Upper lobe of left lung (tissue), 6 donors: ENCODE measurements around the gene PSORS1C1. TPM values are rescaled to one million over a fixed set of nuclear protein-coding genes. Genes with fewer than 3 reads are reported as not detected.
"Not testable (repeated sequence)": the region's sequence is repeated elsewhere in the genome, so short reads cannot be mapped to it uniquely, and the experiment has no call there.

ENCODE experiments used
- ATAC-seq, 2 donors: fragments of 200-7000 bp; cut with Tn5 transposase; one replicate each; pipeline ENCODE4 v1.9.1; 2022; ENCODE audit warnings: mild to moderate bottlenecking in 2 of 2, moderate library complexity in 2 of 2; ENCODE audit not compliant: low FRiP score in 2 of 2
- DNase-seq, 2 donors: peaks; one replicate each; pipeline ENCODE4 v3.0.0-alpha.2; 2019 to 2020
- H3K27ac ChIP-seq, 4 donors: fragments of 200-600 bp; sonication (generic); one replicate each; pipeline ENCODE4 v1.5.1; 2016 to 2019
- H3K27me3 ChIP-seq, 4 donors: fragments of 200-600 bp; sonication (generic); one replicate each; pipeline ENCODE4 v1.5.1; 2017 to 2019
- H3K36me3 ChIP-seq, 4 donors: fragments of 200-600 bp; sonication (generic); one replicate each; pipeline ENCODE4 v1.5.1; 2016 to 2019
- H3K4me1 ChIP-seq, 4 donors: fragments of 200-600 bp; sonication (generic); one replicate each; pipeline ENCODE4 v1.5.1; 2018 to 2019
- H3K4me3 ChIP-seq, 4 donors: fragments of 200-600 bp; sonication (generic); one replicate each; pipeline ENCODE4 v1.5.1; 2017 to 2019; ENCODE audit warnings: mild to moderate bottlenecking in 2 of 4, moderate library complexity in 1 of 4
- H3K9me3 ChIP-seq, 4 donors: fragments of 200-600 bp; sonication (generic); one replicate each; pipeline ENCODE4 v1.5.1; 2018 to 2019
- CTCF ChIP-seq, 6 experiments: fragments of 450-650 bp in 4 of 6; fragments of 200-600 bp in 2 of 6; sonication (generic) in 2 of 6; IDR thresholded peaks; one replicate each; pipeline ENCODE4 v1.5.1; 2016 to 2019; ENCODE audit warnings: antibody characterized with exemption in 6 of 6
- EP300 ChIP-seq, 4 donors: sonication (generic); formaldehyde crosslinking; IDR thresholded peaks; one replicate each; pipeline ENCODE4 v1.5.1; 2017; ENCODE audit warnings: antibody characterized with exemption in 4 of 4, control low read depth in 2 of 4
- POLR2A ChIP-seq, 4 donors: fragments of 450-650 bp; IDR thresholded peaks; one replicate each; pipeline ENCODE4 v1.5.1; 2016 to 2017; ENCODE audit warnings: antibody characterized with exemption in 4 of 4, mild to moderate bottlenecking in 2 of 4
- POLR2AphosphoS5 ChIP-seq, 2 donors: sonication (generic); formaldehyde crosslinking; IDR thresholded peaks; one replicate each; pipeline ENCODE4 v1.5.1; 2017; ENCODE audit warnings: antibody characterized with exemption in 2 of 2
- WGBS, 2 donors: methylation state at CpG; one replicate each; pipeline ENCODE4 v1.1.5; 2017 to 2018; 5-methylcytosine and 5-hydroxymethylcytosine counted together
- total RNA-seq, 6 donors: library from RNA; depleted of rRNA in 4 of 6; stranded (reverse); fragments of >200 nt in 4 of 6; gene quantifications; one replicate each; pipeline versions ENCODE4 v1.1.0 to v1.2.1, GENCODE V29; 2016 to 2021
- donor health status: DM: no; HTN: no; CAD: no; lungs with moderate emphysema.
- donor health status: DM: no; HTN: yes; CAD: no; lungs with severe emphysema.

Gene PSORS1C1
- total RNA-seq: 1 to 10 TPM; 3.2 to 9.4 (median 4.4) TPM

DNA sequence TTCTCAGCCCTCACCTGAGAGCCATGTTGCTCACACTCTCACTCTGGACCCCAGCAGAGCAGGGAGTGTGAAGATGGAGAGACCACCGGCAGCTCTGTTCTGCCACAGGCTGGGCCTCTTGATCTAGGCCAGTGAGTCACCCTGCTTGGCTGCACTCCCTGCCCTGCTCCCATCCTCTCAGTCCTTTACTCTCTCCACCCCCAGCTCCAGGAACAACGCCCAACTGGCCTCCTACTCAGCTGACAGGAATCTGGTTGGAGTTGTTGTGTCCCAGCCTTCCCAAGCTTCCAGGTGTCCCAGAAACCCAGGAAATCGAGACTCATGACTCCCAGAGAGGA is at the start of gene PSORS1C1:
PSORS1C1 (plus strand) TSS at position 260 of the 338 bp plus-strand sequence. CDS start 14,833 bp downstream, outside the sequence.
- Histone ChIP-seq H3K36me3 (no peaks in the 10 kb centered on the region), H3K4me1 (peaks cover 7 to 26% (median 14%) of the 10 kb centered on the region in 4 donors), H3K9me3 (no peaks in the 10 kb centered on the region), H3K27me3 (no peaks in the 10 kb centered on the region), H3K27ac (peak within 1 kb of the TSS; percentile 69 to 78 (median 73)), H3K4me3 (peak within 1 kb of the TSS in 3 of 4 donors; percentile 14 to 34 (median 26))
- TF ChIP-seq EP300 (IDR thresholded peaks at IDR 0.05): no peak
- TF ChIP-seq POLR2AphosphoS5 (IDR thresholded peaks at IDR 0.05): peak; percentile 41 to 61
- no peak for TF ChIP-seq CTCF (IDR thresholded peaks at IDR 0.05)
- WGBS, 2 donors: 13 to 31% methylated on average over 3 of the region's 3 CpGs
- peak; percentile 89 to 95 for ATAC-seq
- DNase-seq: peak in 1 of 2 donors; percentile 87

GRCh38 chr6:31065556-31065955 is 49.0 kb upstream of the PSORS1C1 start:
- H3K36me3 ChIP-seq: no peaks in the 10 kb centered on the region
- TF ChIP-seq CTCF (IDR thresholded peaks at IDR 0.05) (no peak), POLR2A (IDR thresholded peaks at IDR 0.05) (no peak), EP300 (IDR thresholded peaks at IDR 0.05) (no peak), POLR2AphosphoS5 (IDR thresholded peaks at IDR 0.05) (no peak)
- ATAC-seq: no peak
- no peak overlapping the region for H3K4me3 ChIP-seq
- 61 to 69% methylated on average over 2 of the region's 2 CpGs for WGBS, 2 donors
- H3K27me3 ChIP-seq: no peaks in the 10 kb centered on the region
- H3K4me1 ChIP-seq: peaks cover 0 to 3% (median 0%) of the 10 kb centered on the region in 4 donors
- H3K27ac ChIP-seq: no peak overlapping the region
- DNase-seq: no peak
- no peaks in the 10 kb centered on the region for H3K9me3 ChIP-seq

DNA sequence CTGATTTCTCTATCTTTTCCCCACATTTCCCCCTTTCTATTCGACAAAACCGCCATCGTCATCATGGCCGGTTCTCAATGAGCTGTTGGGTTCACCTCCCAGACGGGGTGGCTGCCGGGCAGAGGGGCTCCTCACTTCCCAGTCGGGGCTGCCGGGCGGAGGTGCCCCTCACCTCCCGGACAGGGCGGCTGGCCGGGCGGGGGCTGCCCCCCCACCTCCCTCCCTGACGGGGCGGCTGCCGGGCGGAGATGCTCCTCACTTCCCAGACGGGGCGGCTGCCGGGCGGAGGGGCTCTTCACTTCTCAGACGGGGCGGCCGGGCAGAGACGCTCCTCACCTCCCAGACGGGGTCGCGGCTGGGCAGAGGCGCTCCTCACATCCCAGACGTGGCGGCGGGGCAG is 47.6 kb upstream of the PSORS1C1 start:
- 86 to 91% methylated on average over 9 to 10 of the region's 32 CpGs for WGBS, 2 donors
- H3K36me3 ChIP-seq, ATAC-seq, H3K27me3 ChIP-seq, H3K27ac ChIP-seq, H3K9me3 ChIP-seq, H3K4me3 ChIP-seq, H3K4me1 ChIP-seq: not testable (repeated sequence)
- DNase-seq: peak in 1 of 2 donors; percentile 80

DNA sequence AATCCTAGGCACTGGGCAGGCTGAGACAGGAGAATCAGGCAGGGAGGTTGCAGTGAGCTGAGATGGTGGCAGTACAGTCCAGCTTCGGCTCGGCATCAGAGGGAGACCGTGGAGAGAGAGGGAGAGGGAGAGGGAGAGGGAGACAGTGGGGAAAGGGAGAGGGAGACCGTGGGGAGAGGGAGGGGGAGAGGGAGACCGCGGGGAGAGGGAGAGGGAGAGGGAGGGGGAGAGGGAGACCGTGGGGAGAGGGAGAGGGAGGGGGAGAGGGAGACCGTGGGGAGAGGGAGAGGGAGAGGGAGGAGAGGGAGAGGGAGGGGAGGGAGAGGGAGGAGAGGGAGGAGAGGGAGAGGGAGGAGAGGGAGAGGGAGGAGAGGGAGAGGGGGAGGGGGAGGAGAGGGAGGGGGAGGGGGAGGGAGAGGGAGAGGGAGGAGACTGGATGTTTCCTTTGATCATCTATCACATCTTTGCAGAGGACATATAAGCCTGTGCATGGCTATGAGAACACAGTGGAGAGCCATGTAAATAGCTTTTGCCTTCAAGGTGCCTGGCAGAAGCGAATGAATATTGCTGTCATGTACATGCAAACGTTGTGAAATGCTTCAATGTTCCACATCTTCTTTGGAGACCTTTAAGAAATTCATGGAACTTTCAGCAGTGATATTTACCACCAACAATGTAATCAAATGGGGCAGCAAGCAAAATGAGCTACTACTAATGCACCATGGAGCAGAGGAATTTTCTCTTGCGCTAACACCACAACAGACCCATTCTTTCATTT is 46.5 kb upstream of the PSORS1C1 start:
- not testable (repeated sequence) for DNase-seq, H3K27me3 ChIP-seq, H3K36me3 ChIP-seq, ATAC-seq, H3K9me3 ChIP-seq, H3K27ac ChIP-seq, H3K4me3 ChIP-seq
- peaks cover 7 to 10% (median 9%) of the 10 kb centered on the region in 4 donors for H3K4me1 ChIP-seq
- WGBS, 2 donors: 79 to 90% methylated on average over 6 to 8 of the region's 11 CpGs

GRCh38 chr6:31068669-31069340 is 45.8 kb upstream of the PSORS1C1 start:
- Histone ChIP-seq H3K4me3 (no peak overlapping the region), H3K9me3 (no peaks in the 10 kb centered on the region), H3K27me3 (no peaks in the 10 kb centered on the region), H3K4me1 (peaks cover 7 to 10% (median 9%) of the 10 kb centered on the region in 4 donors), H3K27ac (no peak overlapping the region), H3K36me3 (no peaks in the 10 kb centered on the region)
- 39 to 49% methylated on average over 13 of the region's 13 CpGs for WGBS, 2 donors
- ATAC-seq (peak; percentile 89 to 93), DNase-seq (peak in 1 of 2 donors; percentile 76)
- TF ChIP-seq POLR2AphosphoS5 (IDR thresholded peaks at IDR 0.05) (no peak), CTCF (IDR thresholded peaks at IDR 0.05) (peak; percentile 78 to 93 (median 86))
